ENCODE measurements around the gene MKNK2. TPM values are rescaled to one million over a fixed set of nuclear protein-coding genes. Genes with fewer than 3 reads are reported as not detected.
A peak's percentile ranks its signal among the peaks of the same experiment; 100 is the strongest.

MKNK2 gene
- total RNA-seq, 3 donors from 2014 or later: 94.7 to 170 (median 97.0) TPM

DNA sequence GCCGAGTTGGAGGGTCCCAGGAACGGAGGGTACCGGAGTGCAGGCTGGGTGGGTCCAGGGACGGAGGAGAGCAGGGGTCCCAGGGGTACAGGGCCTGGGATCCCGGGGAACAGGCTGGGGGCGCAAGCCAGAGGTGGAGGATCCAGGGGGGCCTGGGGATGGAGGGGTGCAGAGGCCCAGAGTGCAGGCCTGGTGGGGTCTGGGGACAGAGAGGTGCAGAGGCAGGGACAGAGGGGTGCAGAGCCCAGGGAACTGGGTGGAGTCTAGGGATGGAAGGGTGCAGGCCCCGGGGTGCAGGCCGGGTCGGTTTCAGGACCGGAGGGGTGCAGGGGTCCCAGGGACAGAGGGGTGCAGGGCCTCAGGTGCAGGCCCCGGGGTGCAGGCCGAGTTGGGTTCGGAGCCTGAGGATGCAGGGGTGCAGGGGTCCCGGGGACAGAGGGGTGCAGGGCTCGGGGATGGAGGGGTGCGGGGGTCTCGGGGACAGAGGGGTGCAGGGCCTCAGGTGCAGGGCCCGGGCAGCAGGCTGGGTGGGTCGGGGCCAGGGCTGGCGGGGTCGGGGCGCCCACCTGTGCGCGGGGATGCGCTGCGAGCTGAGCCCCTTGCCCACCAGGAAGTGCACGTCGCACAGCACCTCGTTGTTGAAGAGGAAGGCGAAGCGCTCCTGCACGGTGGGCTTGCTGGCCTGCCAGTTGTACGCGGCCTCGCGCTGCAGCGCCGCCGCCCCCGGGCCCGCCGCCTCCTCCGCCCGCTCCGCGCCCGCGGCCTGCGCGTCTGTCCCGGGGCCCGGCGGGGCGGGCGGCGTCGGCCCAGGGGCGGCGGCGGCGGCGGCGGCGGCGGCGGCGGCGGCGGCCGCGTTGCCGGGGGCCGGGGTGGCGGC, 36.1 kb downstream of the MKNK2 start:
- Histone ChIP-seq H3K27me3 (no peaks in the 10 kb centered on the region), H3K4me3 (peak overlapping the region; percentile 65 to 91 (median 72)), H3K36me3 (no peaks in the 10 kb centered on the region), H3K27ac (peak overlapping the region in 1 of 2 donors; percentile 82), H3K4me1 (peaks cover 0 to 6% of the 10 kb centered on the region in 2 donors), H3K9me3 (no peaks in the 10 kb centered on the region)
- intact Hi-C loops (cut with DNase I; ENCODE audit: low total_unique reads): loop anchor here (5.0 kb wide), 1 partner anchor 52 kb away; no protein-coding TSS in a partner anchor
- TF ChIP-seq CTCF (IDR thresholded peaks at IDR 0.05): no peak
- no peak for DNase-seq (ENCODE audit: low spot score in 2 of 2)

GRCh38 chr19:2014131-2014571, 36.9 kb downstream of the MKNK2 start:
- no peak for DNase-seq (ENCODE audit: low spot score in 2 of 2)
- Histone ChIP-seq H3K27ac (no peak overlapping the region), H3K27me3 (no peaks in the 10 kb centered on the region), H3K4me1 (peaks cover 0 to 6% of the 10 kb centered on the region in 2 donors), H3K9me3 (no peaks in the 10 kb centered on the region), H3K4me3 (peak overlapping the region; percentile 65 to 91 (median 72)), H3K36me3 (no peaks in the 10 kb centered on the region)
- intact Hi-C loops (cut with DNase I; ENCODE audit: low total_unique reads): no loop called here
- TF ChIP-seq CTCF (IDR thresholded peaks at IDR 0.05): no peak
- no peak for TF ChIP-seq POLR2A (IDR thresholded peaks at IDR 0.05)
- TF ChIP-seq POLR2AphosphoS5 (IDR thresholded peaks at IDR 0.05): no peak

- DNase-seq (ENCODE audit: low spot score in 2 of 2): no peak
- no peak overlapping the region for H3K4me3 ChIP-seq
- intact Hi-C loops (cut with DNase I; ENCODE audit: low total_unique reads): no loop called here
- no peaks in the 10 kb centered on the region for H3K27me3 ChIP-seq
- no peaks in the 10 kb centered on the region for H3K36me3 ChIP-seq
- H3K27ac ChIP-seq: peak overlapping the region in 1 of 2 donors; percentile 12
- H3K4me1 ChIP-seq: peaks cover 0 to 6% of the 10 kb centered on the region in 2 donors
- no peaks in the 10 kb centered on the region for H3K9me3 ChIP-seq
- TF ChIP-seq POLR2AphosphoS5 (IDR thresholded peaks at IDR 0.05): no peak
- TF ChIP-seq CTCF (IDR thresholded peaks at IDR 0.05): no peak
- TF ChIP-seq POLR2A (IDR thresholded peaks at IDR 0.05): no peak
These were observed 37.4 kb downstream of the MKNK2 start for GRCh38 chr19:2013683-2013961.

DNA sequence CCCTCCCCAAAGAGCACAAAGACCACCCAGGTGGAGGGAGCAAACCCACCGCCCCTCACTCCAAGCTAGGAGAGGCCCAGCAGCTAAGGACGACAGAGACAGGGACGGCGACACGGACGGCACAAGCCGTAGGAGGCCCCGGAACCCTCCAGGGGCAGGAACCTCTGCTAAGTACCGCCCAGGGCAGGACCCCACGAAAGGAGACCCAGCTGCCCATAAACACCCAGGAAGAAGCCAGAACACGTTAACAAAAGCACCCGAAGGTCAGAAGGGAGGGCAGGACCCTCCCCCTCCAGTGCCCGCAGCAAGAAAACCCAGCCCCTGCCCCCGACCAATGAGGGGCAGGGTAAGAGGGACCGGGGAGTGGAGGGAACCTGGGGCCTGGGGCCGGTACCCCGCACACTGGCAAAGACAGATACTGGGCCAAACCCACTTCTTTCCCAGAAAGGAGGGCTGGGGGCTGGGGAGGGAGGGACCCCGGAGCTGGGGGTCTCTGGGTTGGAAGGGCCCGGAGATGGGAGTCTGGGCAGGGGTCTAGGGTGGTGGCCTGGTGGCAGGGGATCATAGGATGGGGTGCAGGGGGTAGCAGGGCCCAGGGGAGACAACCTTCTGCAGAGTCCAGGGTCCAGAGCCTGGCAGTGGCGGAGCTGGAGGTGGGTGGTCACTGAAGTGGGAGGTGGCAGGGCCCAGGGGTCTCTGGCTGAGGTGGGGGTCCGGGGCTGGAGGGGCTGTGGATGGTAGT, 37.9 kb downstream of the MKNK2 start:
- TF ChIP-seq POLR2A (IDR thresholded peaks at IDR 0.05): no peak
- no peak for TF ChIP-seq CTCF (IDR thresholded peaks at IDR 0.05)
- no peak for TF ChIP-seq POLR2AphosphoS5 (IDR thresholded peaks at IDR 0.05)
- no peak for DNase-seq (ENCODE audit: low spot score in 2 of 2)
- Histone ChIP-seq H3K36me3 (no peaks in the 10 kb centered on the region), H3K27me3 (no peaks in the 10 kb centered on the region), H3K4me3 (no peak overlapping the region), H3K27ac (peak overlapping the region in 1 of 2 donors; percentile 12), H3K4me1 (peaks cover 0 to 6% of the 10 kb centered on the region in 2 donors), H3K9me3 (no peaks in the 10 kb centered on the region)
- intact Hi-C loops (cut with DNase I; ENCODE audit: low total_unique reads): no loop called here

- no peaks in the 10 kb centered on the region for H3K27me3 ChIP-seq
- TF ChIP-seq POLR2AphosphoS5 (IDR thresholded peaks at IDR 0.05) (no peak), POLR2A (IDR thresholded peaks at IDR 0.05) (no peak), CTCF (IDR thresholded peaks at IDR 0.05) (no peak)
- no peaks in the 10 kb centered on the region for H3K36me3 ChIP-seq
- no peak overlapping the region for H3K27ac ChIP-seq
- peaks cover 0 to 6% of the 10 kb centered on the region in 2 donors for H3K4me1 ChIP-seq
- no peak overlapping the region for H3K4me3 ChIP-seq
- no peaks in the 10 kb centered on the region for H3K9me3 ChIP-seq
- intact Hi-C loops (cut with DNase I; ENCODE audit: low total_unique reads): no loop called here
- DNase-seq (ENCODE audit: low spot score in 2 of 2): no peak
These were observed 39.9 kb downstream of the MKNK2 start for GRCh38 chr19:2011169-2011568.

All from breast epithelium (tissue), 4 donors.